GM12892 (cell line): ENCODE measurements around the gene ZNF319.

ENCODE experiments used
- POLR2A ChIP-seq: IDR thresholded peaks from 2 replicates; pipeline ENCODE4 v1.6.1; 2011; ENCODE audit warnings: low read depth, low read length, control low read depth
- POLR2AphosphoS5 ChIP-seq: IDR thresholded peaks from 2 replicates; pipeline ENCODE4 v1.6.1; 2011; ENCODE audit warnings: low read depth, low read length, control low read depth
- TAF1 ChIP-seq: IDR thresholded peaks from 2 replicates; pipeline ENCODE4 v1.6.1; 2011; ENCODE audit warnings: low read depth, mild to moderate bottlenecking, control low read depth, low read length, borderline replicate concordance

- TF ChIP-seq POLR2AphosphoS5, result no peak
- no peak for TF ChIP-seq TAF1
- TF ChIP-seq POLR2A, result no peak
Measured at GRCh38 chr16:58032710-58033293, 32.3 kb upstream of the ZNF319 start.
